HG02884 (cell line): ENCODE results near the gene DCUN1D1.

Source experiments
- ATAC-seq: cut with Tn5 transposase; IDR thresholded peaks from one replicate; pipeline ENCODE4 v1.9.1; 2021; ENCODE audit warnings: mild to moderate bottlenecking, moderate library complexity; ENCODE audit not compliant: unreplicated experiment

The DCUN1D1 gene

GRCh38 chr3:182902236-182902635 lies 78.1 kb downstream of the DCUN1D1 start:
- no peak for ATAC-seq

GRCh38 chr3:182896553-182896952 lies 83.8 kb downstream of the DCUN1D1 start:
- no peak for ATAC-seq

- no peak for ATAC-seq
These were observed 84.7 kb downstream of the DCUN1D1 start for GRCh38 chr3:182895513-182896112.

GRCh38 chr3:182892226-182892625 lies 88.1 kb downstream of the DCUN1D1 start:
- ATAC-seq = no peak

GRCh38 chr3:182891364-182891763 lies 89.0 kb downstream of the DCUN1D1 start:
- no peak for ATAC-seq

- no peak for ATAC-seq
These were observed 90.2 kb downstream of the DCUN1D1 start for GRCh38 chr3:182889948-182890629.
